DND-41 (cell line): ENCODE results near the gene PPFIBP2.

Experiments used
- ATAC-seq: fragments of 200-7000 bp; cut with Tn5 transposase; 3 replicates; pipeline ENCODE4 v1.9.1; 2021; ENCODE audit warnings: low read depth; ENCODE audit not compliant: insufficient read depth
- DNase-seq: peaks from one replicate; pipeline ENCODE4 v3.0.0-alpha.2; 2020
- H2AFZ ChIP-seq: 2 replicates; pipeline ENCODE4 v1.6.0; 2012; ENCODE audit warnings: low read depth, low read length
- H3K27ac ChIP-seq: 2 replicates; pipeline ENCODE4 v1.5.1; 2012; ENCODE audit warnings: low read length, inconsistent platforms
- H3K27me3 ChIP-seq: fragments of 200-600 bp; sonication (generic); 2 replicates; pipeline ENCODE4 v1.6.0; 2012; ENCODE audit warnings: low read length, mild to moderate bottlenecking, inconsistent platforms; ENCODE audit not compliant: insufficient read depth, poor library complexity
- H3K36me3 ChIP-seq: 2 replicates; pipeline ENCODE4 v1.5.1; 2012; ENCODE audit warnings: low read length, inconsistent platforms; ENCODE audit not compliant: insufficient read depth
- H3K4me1 ChIP-seq: 2 replicates; pipeline ENCODE4 v1.5.1; 2012; ENCODE audit warnings: mild to moderate bottlenecking, low read length; ENCODE audit not compliant: insufficient read depth
- H3K4me2 ChIP-seq: 2 replicates; pipeline ENCODE4 v1.6.0; 2012; ENCODE audit warnings: mild to moderate bottlenecking, moderate library complexity, low read length, inconsistent platforms; ENCODE audit not compliant: insufficient read depth
- H3K4me3 ChIP-seq, 2 experiments: fragments of 200-600 bp in 1 of 2; shearing (Covaris generic) in 1 of 2; 2 replicates each; pipeline ENCODE4 v1.5.1; 2012 to 2016; ENCODE audit warnings: inconsistent platforms in 2 of 2, low read length in 2 of 2, mild to moderate bottlenecking in 2 of 2, low read depth in 1 of 2, moderate library complexity in 1 of 2
- H3K79me2 ChIP-seq: 2 replicates; pipeline ENCODE4 v1.6.0; 2012; ENCODE audit warnings: low read length, inconsistent platforms; ENCODE audit not compliant: insufficient read depth
- H3K9ac ChIP-seq: 2 replicates; pipeline ENCODE4 v1.6.0; 2012; ENCODE audit warnings: low read depth, mild to moderate bottlenecking, inconsistent platforms, low read length, moderate library complexity
- H3K9me3 ChIP-seq: 2 replicates; pipeline ENCODE4 v1.5.1; 2012; ENCODE audit warnings: low read length, moderate library complexity, mild to moderate bottlenecking, inconsistent platforms; ENCODE audit not compliant: insufficient read depth, severe bottlenecking
- H4K20me1 ChIP-seq: 2 replicates; pipeline ENCODE4 v1.6.0; 2012; ENCODE audit warnings: low read length; ENCODE audit not compliant: insufficient read depth
- EZH2 ChIP-seq: IDR thresholded peaks from 3 replicates; pipeline ENCODE4 v1.6.1; 2012; ENCODE audit warnings: borderline replicate concordance, low read depth, mild to moderate bottlenecking, moderate library complexity, low read length, inconsistent platforms; ENCODE audit not compliant: severe bottlenecking
- TF ChIP-seq, protein P1 (sequence below): IDR thresholded peaks from 2 replicates; pipeline ENCODE4 v1.5.1; 2012; ENCODE audit warnings: borderline replicate concordance, low read length, moderate library complexity, mild to moderate bottlenecking; ENCODE audit not compliant: poor library complexity, severe bottlenecking; ENCODE audit errors: extremely low read depth

Gene PPFIBP2

GRCh38 chr11:7670641-7671040 lies 156.8 kb downstream of the PPFIBP2 start:
- Histone ChIP-seq H3K36me3 (no peaks in the 10 kb centered on the region), H3K79me2 (no peaks in the 10 kb centered on the region), H3K4me2 (no peak overlapping the region), H3K9ac (no peak overlapping the region), H3K4me3 (no peak overlapping the region), H3K4me1 (no peaks in the 10 kb centered on the region), H3K27me3 (no peaks in the 10 kb centered on the region), H2AFZ (no peak overlapping the region), H4K20me1 (no peaks in the 10 kb centered on the region; the same call in 1 of the 2 replicates), H3K27ac (no peak overlapping the region), H3K9me3 (no peaks in the 10 kb centered on the region)
- no peak for ATAC-seq
- no peak for DNase-seq
- TF ChIP-seq, protein P1, sequence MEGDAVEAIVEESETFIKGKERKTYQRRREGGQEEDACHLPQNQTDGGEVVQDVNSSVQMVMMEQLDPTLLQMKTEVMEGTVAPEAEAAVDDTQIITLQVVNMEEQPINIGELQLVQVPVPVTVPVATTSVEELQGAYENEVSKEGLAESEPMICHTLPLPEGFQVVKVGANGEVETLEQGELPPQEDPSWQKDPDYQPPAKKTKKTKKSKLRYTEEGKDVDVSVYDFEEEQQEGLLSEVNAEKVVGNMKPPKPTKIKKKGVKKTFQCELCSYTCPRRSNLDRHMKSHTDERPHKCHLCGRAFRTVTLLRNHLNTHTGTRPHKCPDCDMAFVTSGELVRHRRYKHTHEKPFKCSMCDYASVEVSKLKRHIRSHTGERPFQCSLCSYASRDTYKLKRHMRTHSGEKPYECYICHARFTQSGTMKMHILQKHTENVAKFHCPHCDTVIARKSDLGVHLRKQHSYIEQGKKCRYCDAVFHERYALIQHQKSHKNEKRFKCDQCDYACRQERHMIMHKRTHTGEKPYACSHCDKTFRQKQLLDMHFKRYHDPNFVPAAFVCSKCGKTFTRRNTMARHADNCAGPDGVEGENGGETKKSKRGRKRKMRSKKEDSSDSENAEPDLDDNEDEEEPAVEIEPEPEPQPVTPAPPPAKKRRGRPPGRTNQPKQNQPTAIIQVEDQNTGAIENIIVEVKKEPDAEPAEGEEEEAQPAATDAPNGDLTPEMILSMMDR: no peak
- no peak for TF ChIP-seq EZH2

DNA sequence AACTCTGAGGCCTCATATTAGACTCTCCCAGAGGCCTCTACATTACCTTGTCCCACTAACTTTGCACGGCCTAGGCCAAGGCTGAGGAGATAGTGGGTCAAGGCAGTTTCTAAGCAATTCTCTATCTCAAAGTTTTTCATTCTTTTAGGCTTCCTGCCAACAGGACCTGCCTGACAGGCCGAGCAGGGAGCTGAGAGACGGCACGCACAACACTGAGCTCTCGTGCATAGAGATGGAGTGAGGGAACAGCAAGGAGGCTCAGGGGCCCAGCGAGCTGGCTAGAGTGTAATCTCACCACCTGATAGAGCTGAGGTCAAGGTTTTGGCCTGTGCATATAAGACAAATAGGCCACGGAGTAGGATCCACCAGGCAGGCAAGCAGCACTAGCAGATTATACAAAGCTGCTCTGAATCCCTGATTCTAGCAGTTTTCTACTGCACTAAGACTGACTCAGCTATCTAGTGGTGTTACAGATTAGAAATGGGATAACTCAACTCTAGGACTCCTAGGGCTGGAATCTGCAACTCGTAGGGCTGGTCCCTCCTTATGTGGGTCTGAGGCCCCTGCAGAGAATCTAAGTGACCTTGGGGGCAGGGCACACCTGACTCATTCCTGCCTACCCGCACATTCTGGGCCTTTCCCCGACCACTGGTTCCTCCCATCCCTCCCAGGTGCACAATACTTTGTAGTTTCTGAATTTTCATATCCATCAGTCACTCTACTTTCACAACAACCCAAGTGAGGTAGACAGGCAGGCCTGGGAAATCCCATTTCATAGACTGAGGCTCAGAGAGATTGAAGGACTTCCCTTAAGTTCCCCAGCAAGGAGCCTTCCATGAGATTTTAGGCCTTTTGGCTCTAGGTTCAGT lies 157.8 kb downstream of the PPFIBP2 start:
- no peak overlapping the region for H3K9ac ChIP-seq
- no peaks in the 10 kb centered on the region for H3K79me2 ChIP-seq
- H3K36me3 ChIP-seq: no peaks in the 10 kb centered on the region
- no peak overlapping the region for H3K4me3 ChIP-seq
- no peaks in the 10 kb centered on the region for H3K4me1 ChIP-seq
- no peak overlapping the region for H2AFZ ChIP-seq
- no peaks in the 10 kb centered on the region for H4K20me1 ChIP-seq
- no peak overlapping the region for H3K4me2 ChIP-seq
- no peaks in the 10 kb centered on the region for H3K9me3 ChIP-seq
- ATAC-seq (no peak), DNase-seq (no peak)
- no peak overlapping the region for H3K27ac ChIP-seq
- no peaks in the 10 kb centered on the region for H3K27me3 ChIP-seq
- TF ChIP-seq, protein P1: no peak
- TF ChIP-seq EZH2: no peak

GRCh38 chr11:7672276-7672959 lies 158.6 kb downstream of the PPFIBP2 start:
- Histone ChIP-seq H3K9ac (no peak overlapping the region), H3K27me3 (peaks cover under 1% of the 10 kb centered on the region), H3K4me1 (no peaks in the 10 kb centered on the region), H3K79me2 (no peaks in the 10 kb centered on the region), H2AFZ (no peak overlapping the region), H4K20me1 (no peaks in the 10 kb centered on the region), H3K4me3 (no peak overlapping the region), H3K36me3 (no peaks in the 10 kb centered on the region), H3K27ac (no peak overlapping the region), H3K9me3 (no peaks in the 10 kb centered on the region), H3K4me2 (no peak overlapping the region)
- ATAC-seq (no peak), DNase-seq (no peak)
- TF ChIP-seq EZH2: no peak
- TF ChIP-seq, protein P1: no peak
